ENCODE results near the gene TMEM175. TPM values are rescaled to one million over a fixed set of nuclear protein-coding genes. Genes with fewer than 3 reads are reported as not detected.
"Not testable (repeated sequence)": the region's sequence is repeated elsewhere in the genome, so short reads cannot be mapped to it uniquely, and the experiment has no call there.

The TMEM175 gene
- total RNA-seq, 1 donor from 2014 or later = 30.6 TPM

- no peak for TF ChIP-seq CTCF (IDR thresholded peaks at IDR 0.05; ENCODE audit: unreplicated experiment)
- no peaks in the 10 kb centered on the region for H3K27me3 Mint-ChIP-seq
- DNase-seq (ENCODE audit: low spot score, unreplicated experiment) = no peak
- no peak overlapping the region for H3K4me3 Mint-ChIP-seq (ENCODE audit: low read depth)
- H3K36me3 Mint-ChIP-seq (ENCODE audit: insufficient read depth) = peaks cover 6% of the 10 kb centered on the region
- H3K4me1 Mint-ChIP-seq (ENCODE audit: low read depth) = peaks cover 5% of the 10 kb centered on the region
- peaks cover 11% of the 10 kb centered on the region for H3K9me3 Mint-ChIP-seq (ENCODE audit: low read depth)
- H3K27ac Mint-ChIP-seq = no peak overlapping the region
Measured at GRCh38 chr4:915595-915994, 16.7 kb upstream of the TMEM175 start.

GRCh38 chr4:917466-917865, 14.8 kb upstream of the TMEM175 start:
- Mint-ChIP-seq H3K27ac (no peak overlapping the region), H3K36me3 (ENCODE audit: insufficient read depth) (peaks cover 2% of the 10 kb centered on the region), H3K27me3 (no peaks in the 10 kb centered on the region), H3K9me3 (ENCODE audit: low read depth) (peaks cover 11% of the 10 kb centered on the region), H3K4me1 (ENCODE audit: low read depth) (peaks cover 5% of the 10 kb centered on the region), H3K4me3 (ENCODE audit: low read depth) (no peak overlapping the region)
- TF ChIP-seq CTCF (IDR thresholded peaks at IDR 0.05; ENCODE audit: unreplicated experiment) = no peak
- no peak for DNase-seq (ENCODE audit: low spot score, unreplicated experiment)

DNA sequence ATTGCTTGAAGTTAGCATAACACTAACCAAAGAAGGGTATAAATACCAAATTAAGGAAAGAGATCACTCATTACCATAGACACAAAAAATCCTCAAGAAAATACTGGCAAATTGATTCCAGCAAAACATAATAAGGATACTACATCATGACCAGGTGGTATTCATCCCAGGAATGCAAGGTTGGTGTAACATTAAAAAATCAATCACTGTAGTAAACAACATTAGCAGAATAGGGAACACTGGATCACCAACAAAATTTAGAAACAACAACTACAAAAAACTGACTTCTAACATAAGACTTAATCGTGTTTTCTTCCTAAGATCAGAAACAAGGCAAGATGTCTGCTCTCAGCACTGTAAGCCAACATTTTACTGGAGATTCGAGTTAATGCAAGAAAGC, 14.3 kb upstream of the TMEM175 start:
- H3K27me3 Mint-ChIP-seq = no peaks in the 10 kb centered on the region
- TF ChIP-seq CTCF (IDR thresholded peaks at IDR 0.05; ENCODE audit: unreplicated experiment) = no peak
- DNase-seq (ENCODE audit: low spot score, unreplicated experiment) = no peak
- no peak overlapping the region for H3K4me3 Mint-ChIP-seq (ENCODE audit: low read depth)
- peaks cover 11% of the 10 kb centered on the region for H3K9me3 Mint-ChIP-seq (ENCODE audit: low read depth)
- H3K27ac Mint-ChIP-seq = peak overlapping the region; percentile 47
- peaks cover 2% of the 10 kb centered on the region for H3K36me3 Mint-ChIP-seq (ENCODE audit: insufficient read depth)
- peaks cover 5% of the 10 kb centered on the region for H3K4me1 Mint-ChIP-seq (ENCODE audit: low read depth)

GRCh38 chr4:918591-918990, 13.7 kb upstream of the TMEM175 start:
- not testable (repeated sequence) for H3K4me1 Mint-ChIP-seq (ENCODE audit: low read depth); H3K27ac Mint-ChIP-seq; H3K4me3 Mint-ChIP-seq (ENCODE audit: low read depth); H3K27me3 Mint-ChIP-seq; DNase-seq (ENCODE audit: low spot score, unreplicated experiment); H3K36me3 Mint-ChIP-seq (ENCODE audit: insufficient read depth)
- peaks cover 11% of the 10 kb centered on the region for H3K9me3 Mint-ChIP-seq (ENCODE audit: low read depth)

GRCh38 chr4:919004-919680, 13.1 kb upstream of the TMEM175 start:
- H3K4me1 Mint-ChIP-seq (ENCODE audit: low read depth); DNase-seq (ENCODE audit: low spot score, unreplicated experiment); H3K36me3 Mint-ChIP-seq (ENCODE audit: insufficient read depth); H3K27me3 Mint-ChIP-seq; H3K27ac Mint-ChIP-seq; H3K4me3 Mint-ChIP-seq (ENCODE audit: low read depth): not testable (repeated sequence)
- H3K9me3 Mint-ChIP-seq (ENCODE audit: low read depth) = peaks cover 11% of the 10 kb centered on the region

DNA sequence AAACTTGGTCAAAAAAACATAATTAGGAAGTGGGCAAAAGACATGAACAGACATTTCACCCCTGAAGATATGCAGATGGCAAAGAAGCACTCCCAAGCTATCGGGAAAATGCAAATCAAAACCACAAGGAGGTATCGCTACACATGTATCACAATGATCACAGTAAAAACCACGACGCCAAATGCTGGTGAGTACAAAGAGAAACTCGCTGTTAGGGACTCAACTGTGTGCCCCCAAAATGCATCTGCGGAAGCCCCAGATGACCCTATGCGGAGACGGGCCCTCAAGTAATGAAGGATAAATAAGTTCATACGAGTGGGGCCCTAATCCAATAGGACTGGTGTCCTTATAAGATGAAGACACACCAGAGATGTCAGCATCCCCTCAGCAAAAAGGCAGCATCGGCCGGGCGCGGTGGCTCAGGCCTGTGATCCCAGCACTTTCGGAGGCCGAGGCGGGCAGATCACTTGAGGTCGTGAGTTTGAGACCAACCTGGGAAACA, 10.4 kb upstream of the TMEM175 start:
- DNase-seq (ENCODE audit: low spot score, unreplicated experiment) = no peak
- peaks cover 3% of the 10 kb centered on the region for H3K4me1 Mint-ChIP-seq (ENCODE audit: low read depth)
- H3K27me3 Mint-ChIP-seq = no peaks in the 10 kb centered on the region
- peaks cover 11% of the 10 kb centered on the region for H3K9me3 Mint-ChIP-seq (ENCODE audit: low read depth)
- no peak overlapping the region for H3K27ac Mint-ChIP-seq
- TF ChIP-seq CTCF (IDR thresholded peaks at IDR 0.05; ENCODE audit: unreplicated experiment) = no peak
- H3K36me3 Mint-ChIP-seq (ENCODE audit: insufficient read depth) = peaks cover 2% of the 10 kb centered on the region
- no peak overlapping the region for H3K4me3 Mint-ChIP-seq (ENCODE audit: low read depth)

Measured in progenitor cell of endocrine pancreas (in vitro differentiated cells).